ENCODE measurements around the gene ANKRD42.
A peak's percentile ranks its signal among the peaks of the same experiment; 100 is the strongest.
"Not testable (repeated sequence)": the region's sequence is repeated elsewhere in the genome, so short reads cannot be mapped to it uniquely, and the experiment has no call there.

ANKRD42 gene

DNA sequence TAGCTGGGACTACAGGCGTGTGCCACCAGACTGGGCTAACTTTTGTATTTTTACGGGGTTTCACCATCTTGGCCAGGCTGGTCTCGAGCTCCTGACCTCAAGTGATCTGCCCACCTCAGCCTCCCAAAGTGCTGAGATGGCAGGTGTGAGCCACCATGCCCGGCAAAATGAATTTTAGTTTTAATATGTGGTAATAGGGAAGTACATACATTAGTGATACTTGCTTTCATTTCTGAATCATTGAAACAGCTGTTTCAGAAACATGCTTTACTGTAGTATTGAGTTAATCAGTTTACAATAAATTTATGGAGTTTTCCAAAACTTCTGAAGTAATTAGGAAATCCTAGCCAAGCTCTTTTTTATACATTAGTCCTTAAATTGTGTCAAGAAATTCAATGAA lies 21.0 kb upstream of the ANKRD42 start:
- H3K4me3 ChIP-seq (ENCODE audit: low read depth, low read length) = no peak overlapping the region

DNA sequence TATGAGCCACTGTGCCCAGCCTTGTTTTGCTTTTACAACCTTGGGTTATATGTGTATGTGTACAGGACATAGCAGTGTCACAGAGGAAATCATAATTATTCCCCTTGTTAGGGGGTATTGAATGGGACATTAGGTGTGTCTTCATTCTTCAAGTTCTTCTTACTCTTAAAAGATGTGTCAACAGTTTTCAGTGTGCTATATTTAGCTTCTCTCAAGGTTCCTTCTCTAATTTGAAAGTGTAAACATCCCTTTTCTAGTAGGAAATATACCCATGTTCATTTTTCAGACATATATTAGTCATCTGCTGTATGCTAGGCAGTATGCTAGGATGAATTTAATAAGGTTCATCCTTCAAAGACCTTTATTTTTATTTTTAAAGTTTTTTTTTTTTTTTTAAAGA lies 19.5 kb upstream of the ANKRD42 start:
- no peak overlapping the region for H3K4me3 ChIP-seq (ENCODE audit: low read depth, low read length)

GRCh38 chr11:83175815-83176214 lies 17.7 kb upstream of the ANKRD42 start:
- H3K4me3 ChIP-seq (ENCODE audit: low read depth, low read length) = no peak overlapping the region

GRCh38 chr11:83181815-83182214 lies 11.7 kb upstream of the ANKRD42 start:
- H3K4me3 ChIP-seq (ENCODE audit: low read depth, low read length) = no peak overlapping the region

DNA sequence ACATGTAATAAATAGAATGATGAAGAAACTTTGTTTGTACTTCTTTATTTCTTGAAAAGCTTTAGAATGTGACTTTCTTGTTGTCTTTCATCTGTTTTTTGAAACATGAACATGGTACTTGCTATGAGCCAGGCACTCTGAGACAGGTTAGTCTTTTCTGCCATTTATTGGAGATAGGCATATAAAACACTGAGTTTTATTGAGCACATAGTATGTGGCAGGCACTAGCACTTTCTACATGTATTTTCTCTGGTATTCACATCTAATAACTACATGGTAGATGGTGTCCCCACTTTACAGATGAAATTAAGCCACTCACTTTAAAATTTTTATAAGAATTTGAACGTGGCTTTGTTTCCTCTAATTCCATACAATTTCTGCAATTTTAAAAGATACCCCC lies 7.7 kb upstream of the ANKRD42 start:
- H3K4me3 ChIP-seq (ENCODE audit: low read depth, low read length) = no peak overlapping the region

DNA sequence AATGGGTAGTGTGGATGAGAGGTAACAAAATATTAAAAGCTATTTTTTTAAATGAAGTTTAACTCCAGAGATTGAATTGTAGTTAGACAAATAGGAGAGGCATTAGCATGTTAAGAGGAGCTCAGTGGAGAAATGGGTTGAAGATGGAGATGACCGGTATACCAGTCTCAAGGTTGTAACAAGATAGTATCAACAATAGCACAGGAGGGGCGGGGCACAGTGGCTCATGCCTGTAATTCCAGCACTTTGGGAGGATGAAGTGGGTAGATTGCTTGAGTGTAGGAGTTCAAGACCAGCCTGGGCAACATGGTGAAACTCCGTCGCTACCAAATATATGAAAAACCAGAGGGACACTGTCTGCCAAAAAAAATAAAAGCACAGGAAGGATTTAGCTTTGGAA lies 6.0 kb upstream of the ANKRD42 start:
- H3K4me3 ChIP-seq (ENCODE audit: low read depth, low read length) = no peak overlapping the region

DNA sequence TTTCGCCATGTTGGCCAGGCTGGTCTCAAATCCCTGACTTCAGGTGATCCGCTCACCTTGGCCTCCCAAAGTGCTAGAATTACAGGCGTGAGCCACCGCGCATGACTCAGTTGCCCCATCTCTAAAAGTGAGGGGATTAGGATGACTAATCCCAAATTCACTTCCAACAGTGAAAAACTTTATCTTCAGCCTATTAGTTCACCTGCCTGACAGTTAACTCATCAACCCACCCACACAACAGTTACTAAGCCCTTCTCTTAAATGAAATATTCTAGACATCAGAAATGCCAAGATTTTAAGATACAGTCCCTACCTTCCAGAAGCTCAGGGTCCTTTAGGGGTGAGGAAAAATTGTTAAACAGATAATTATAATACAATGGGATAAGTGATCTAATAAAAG lies 2.0 kb upstream of the ANKRD42 start:
- no peak overlapping the region for H3K4me3 ChIP-seq (ENCODE audit: low read depth, low read length)

- no peak overlapping the region for H3K4me3 ChIP-seq (ENCODE audit: low read depth, low read length)
Observed at GRCh38 chr11:83191986-83192385, 1.5 kb upstream of the ANKRD42 start.

- peak overlapping the region; percentile 99 for H3K4me3 ChIP-seq (ENCODE audit: low read depth, low read length)
Observed at GRCh38 chr11:83192606-83193245, 786 bp upstream of the ANKRD42 start.

DNA sequence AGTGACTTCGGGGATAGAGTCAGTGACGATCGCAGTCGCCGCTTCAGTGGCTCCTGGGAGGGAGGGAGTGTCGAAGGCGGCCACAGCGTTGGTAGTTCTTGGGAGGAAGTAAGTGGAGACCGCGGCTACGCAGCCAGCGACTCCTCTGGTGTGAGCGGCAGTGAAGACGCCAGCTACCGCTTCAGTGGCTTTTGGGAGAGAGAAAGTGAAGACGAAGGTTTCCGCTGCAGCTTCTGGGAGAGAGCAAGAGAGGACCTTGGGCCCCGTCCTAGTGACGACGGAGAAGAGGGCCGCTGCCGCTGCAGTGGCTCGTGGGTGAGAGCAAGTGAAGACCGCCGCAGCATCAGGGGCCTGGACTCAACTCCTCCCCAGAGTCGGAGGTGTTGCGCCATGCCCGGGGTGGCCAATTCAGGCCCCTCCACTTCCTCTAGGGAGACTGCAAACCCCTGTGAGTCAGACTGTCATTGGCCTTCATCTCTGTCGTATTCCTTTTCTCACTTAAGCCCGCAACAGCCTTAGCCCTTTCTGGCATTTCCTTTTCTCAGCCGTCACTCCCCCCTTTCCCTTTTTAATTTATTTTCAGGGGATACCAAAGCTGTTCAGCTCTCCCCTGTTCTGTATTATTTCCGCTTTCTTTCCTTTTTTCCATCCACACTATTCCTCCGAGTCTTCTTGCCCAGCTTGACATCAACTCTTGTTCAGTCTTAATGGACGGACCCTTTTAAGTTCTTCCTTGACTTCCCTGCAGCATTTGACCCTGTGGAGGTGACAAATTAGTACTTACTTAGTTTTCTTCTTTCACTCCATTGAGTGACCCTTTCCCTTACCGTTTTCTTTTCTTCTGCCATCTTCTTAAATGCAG lies 1.0 kb downstream of the ANKRD42 start:
- H3K4me3 ChIP-seq (ENCODE audit: low read depth, low read length) = peak overlapping the region; percentile 99

GRCh38 chr11:83195143-83195466 lies 1.6 kb downstream of the ANKRD42 start:
- no peak overlapping the region for H3K4me3 ChIP-seq (ENCODE audit: low read depth, low read length)

GRCh38 chr11:83195649-83196048 lies 2.1 kb downstream of the ANKRD42 start:
- H3K4me3 ChIP-seq (ENCODE audit: low read depth, low read length) = no peak overlapping the region

DNA sequence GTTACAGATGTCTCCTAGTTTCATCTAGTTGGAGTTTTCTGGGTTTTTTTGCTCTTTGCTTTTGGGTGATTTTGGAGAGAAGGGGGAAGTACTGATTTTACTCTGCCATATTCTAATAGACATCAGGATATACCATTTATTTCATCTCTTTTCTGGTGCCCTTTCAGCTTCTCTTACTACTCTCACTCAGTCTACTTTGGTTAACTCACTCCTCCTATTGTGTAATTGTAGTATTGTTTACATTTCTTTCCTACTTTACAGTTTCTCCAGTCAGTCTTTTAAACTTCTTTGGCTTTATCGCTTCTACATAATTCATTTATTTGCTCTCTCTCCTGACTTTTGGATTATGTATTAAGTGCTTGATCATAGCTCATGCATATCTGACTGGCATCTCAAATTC lies 6.5 kb downstream of the ANKRD42 start:
- no peak overlapping the region for H3K4me3 ChIP-seq (ENCODE audit: low read depth, low read length)

GRCh38 chr11:83205608-83206185 lies 12.2 kb downstream of the ANKRD42 start:
- no peak overlapping the region for H3K4me3 ChIP-seq (ENCODE audit: low read depth, low read length)

DNA sequence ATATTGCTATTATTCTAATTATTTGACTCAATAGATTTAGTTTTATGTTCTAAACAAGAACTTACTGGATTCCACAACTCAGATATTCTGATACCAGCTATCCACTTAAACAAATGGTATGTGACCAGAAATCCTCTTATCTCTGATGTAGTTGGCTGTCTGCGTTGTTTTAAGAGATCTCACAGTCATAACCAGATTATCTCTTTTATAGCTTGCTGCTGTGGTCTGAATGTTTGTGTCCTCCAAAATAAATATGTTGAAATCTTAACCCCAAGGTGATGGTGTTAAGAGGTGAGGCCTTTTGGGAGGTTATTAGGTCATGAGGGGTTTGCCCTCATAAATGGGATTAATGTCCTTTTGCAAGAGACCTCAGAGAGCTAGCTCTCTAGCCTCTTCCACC lies 12.7 kb downstream of the ANKRD42 start:
- no peak overlapping the region for H3K4me3 ChIP-seq (ENCODE audit: low read depth, low read length)

- H3K4me3 ChIP-seq (ENCODE audit: low read depth, low read length) = not testable (repeated sequence)
Observed at GRCh38 chr11:83206771-83207382, 13.4 kb downstream of the ANKRD42 start.

DNA sequence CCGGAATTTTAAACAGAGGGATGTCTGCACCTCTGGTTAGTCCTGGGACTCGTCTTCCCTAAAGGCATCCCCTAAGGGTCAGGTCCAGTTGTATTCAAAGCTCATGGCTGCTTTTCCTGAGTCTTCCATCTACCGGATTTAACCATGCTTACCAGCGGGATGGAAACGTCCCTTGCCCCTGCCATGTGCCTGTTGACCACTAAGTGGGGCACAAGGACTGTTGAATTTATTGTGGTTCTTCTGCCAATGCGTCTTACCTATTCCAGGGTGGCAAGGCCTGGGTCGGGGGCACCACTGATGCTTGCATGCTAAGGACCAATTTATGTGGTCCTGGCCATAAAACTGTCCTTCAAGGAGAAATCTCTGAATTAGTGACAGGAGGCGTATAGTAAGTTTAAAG lies 25.6 kb downstream of the ANKRD42 start:
- no peak overlapping the region for H3K4me3 ChIP-seq (ENCODE audit: low read depth, low read length)

GRCh38 chr11:83220260-83220659 lies 26.7 kb downstream of the ANKRD42 start:
- H3K4me3 ChIP-seq (ENCODE audit: low read depth, low read length) = no peak overlapping the region

- no peak overlapping the region for H3K4me3 ChIP-seq (ENCODE audit: low read depth, low read length)
Observed at GRCh38 chr11:83221694-83222093, 28.2 kb downstream of the ANKRD42 start.

DNA sequence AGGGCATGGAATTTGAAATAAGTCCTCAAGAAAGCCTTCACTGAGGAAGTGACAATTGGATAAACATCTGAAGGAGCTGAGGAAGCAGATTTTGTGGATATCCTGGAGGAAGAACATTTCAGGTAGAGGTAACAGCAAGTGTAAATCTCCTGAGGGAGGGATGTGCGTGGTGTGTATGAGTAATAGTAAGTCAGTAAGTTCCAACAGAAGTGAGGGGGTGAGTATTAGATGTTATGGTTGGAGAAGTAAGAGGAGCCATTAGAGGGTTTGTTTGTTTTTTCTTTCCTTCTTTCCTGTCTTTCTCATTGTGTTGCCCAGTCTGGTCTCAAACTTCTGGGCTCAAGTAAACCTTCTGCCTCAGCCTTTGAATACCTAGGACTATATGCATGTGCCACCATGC lies 29.0 kb downstream of the ANKRD42 start:
- H3K4me3 ChIP-seq (ENCODE audit: low read depth, low read length) = no peak overlapping the region

- no peak overlapping the region for H3K4me3 ChIP-seq (ENCODE audit: low read depth, low read length)
Observed at GRCh38 chr11:83223457-83223856, 29.9 kb downstream of the ANKRD42 start.

GRCh38 chr11:83235825-83236224 lies 42.3 kb downstream of the ANKRD42 start:
- H3K4me3 ChIP-seq (ENCODE audit: low read depth, low read length) = no peak overlapping the region
